OCI-LY1 (cell line): ENCODE data around the gene PTGIR.

Source experiments
- H2AFZ ChIP-seq: fragments of 200-600 bp; sonication (generic), shearing (Covaris generic); 2 replicates; pipeline ENCODE4 v1.6.0; 2014; ENCODE audit warnings: antibody characterized with exemption, mild to moderate bottlenecking, low read length
- H3F3A ChIP-seq: fragments of 200-600 bp; sonication (generic), shearing (Covaris generic); 2 replicates; pipeline ENCODE4 v1.6.0; 2014; ENCODE audit warnings: mild to moderate bottlenecking, antibody characterized with exemption, low read length, moderate library complexity; ENCODE audit not compliant: insufficient read depth
- H3K27ac ChIP-seq: fragments of 200-600 bp; sonication (generic); 2 replicates; pipeline ENCODE4 v1.5.1; 2014; ENCODE audit warnings: low read length, mixed run types, mild to moderate bottlenecking, low read depth; ENCODE audit not compliant: poor library complexity, severe bottlenecking
- H3K27me3 ChIP-seq: fragments of 200-600 bp; sonication (generic); 2 replicates; pipeline ENCODE4 v1.6.0; 2014; ENCODE audit warnings: antibody characterized with exemption, mild to moderate bottlenecking, low read length, moderate library complexity; ENCODE audit not compliant: insufficient read depth
- H3K36me3 ChIP-seq: fragments of 200-600 bp; sonication (generic); 2 replicates; pipeline ENCODE4 v1.6.1; 2014; ENCODE audit warnings: mild to moderate bottlenecking, antibody characterized with exemption, low read length, moderate library complexity, mixed read lengths; ENCODE audit not compliant: insufficient read depth
- H3K4me1 ChIP-seq: fragments of 200-600 bp; sonication (generic); 2 replicates; pipeline ENCODE4 v1.5.1; 2014; ENCODE audit warnings: mild to moderate bottlenecking, low read length, moderate library complexity; ENCODE audit not compliant: insufficient read depth, severe bottlenecking
- H3K4me2 ChIP-seq: fragments of 200-600 bp; sonication (generic), shearing (Covaris generic); 2 replicates; pipeline ENCODE4 v1.6.1; 2014; ENCODE audit warnings: low read length
- H3K4me3 ChIP-seq: fragments of 200-600 bp; sonication (generic); 2 replicates; pipeline ENCODE4 v1.5.1; 2014; ENCODE audit warnings: low read length, low read depth, mild to moderate bottlenecking, mixed read lengths; ENCODE audit not compliant: poor library complexity, severe bottlenecking
- H3K79me2 ChIP-seq: fragments of 200-600 bp; shearing (Covaris generic); 2 replicates; pipeline ENCODE4 v1.6.1; 2016; ENCODE audit warnings: mixed run types, low read length, mixed read lengths; ENCODE audit not compliant: insufficient read depth
- H3K9ac ChIP-seq: fragments of 200-600 bp; sonication (generic), shearing (Covaris generic); 2 replicates; pipeline ENCODE4 v1.6.1; 2014; ENCODE audit warnings: mild to moderate bottlenecking, low read length, mixed read lengths
- H3K9me2 ChIP-seq: fragments of 200-600 bp; sonication (generic), shearing (Covaris generic); 2 replicates; pipeline ENCODE4 v1.6.1; 2014; ENCODE audit warnings: low read depth, mild to moderate bottlenecking, low read length, mixed read lengths
- H3K9me3 ChIP-seq: fragments of 200-600 bp; shearing (Covaris generic); 2 replicates; pipeline ENCODE4 v1.6.1; 2014; ENCODE audit warnings: low read length, mixed read lengths
- H4K20me1 ChIP-seq: fragments of 200-600 bp; sonication (generic), shearing (Covaris generic); 2 replicates; pipeline ENCODE4 v1.6.0; 2016; ENCODE audit warnings: mild to moderate bottlenecking, low read length; ENCODE audit not compliant: insufficient read depth
- EZH2 ChIP-seq: fragments of 200-600 bp; sonication (generic), shearing (Covaris generic); IDR thresholded peaks from 2 replicates; pipeline ENCODE4 v1.8.0; 2017; ENCODE audit warnings: borderline replicate concordance, mixed run types, mild to moderate bottlenecking, antibody characterized with exemption, low read length, moderate library complexity, mixed read lengths
- TF ChIP-seq, protein P1 (sequence below): fragments of 200-600 bp; sonication (generic), shearing (Covaris generic); IDR thresholded peaks from 2 replicates; pipeline ENCODE4 v1.5.1; 2017; ENCODE audit warnings: mild to moderate bottlenecking, antibody characterized with exemption, low read length, moderate library complexity, mixed read lengths

PTGIR gene

GRCh38 chr19:46607448-46607841, 17.4 kb downstream of the PTGIR start:
- Histone ChIP-seq H3K27ac (no peak overlapping the region), H3K9me3 (no peaks in the 10 kb centered on the region), H3K36me3 (peaks cover 56% of the 10 kb centered on the region), H4K20me1 (no peaks in the 10 kb centered on the region), H3K4me2 (no peak overlapping the region), H2AFZ (no peak overlapping the region), H3K79me2 (peaks cover 9% of the 10 kb centered on the region; the same call in 1 of the 2 replicates), H3K4me3 (no peak overlapping the region), H3F3A (no peaks in the 10 kb centered on the region; the same call in 1 of the 2 replicates), H3K27me3 (no peaks in the 10 kb centered on the region), H3K4me1 (peaks cover 28% of the 10 kb centered on the region), H3K9me2 (no peaks in the 10 kb centered on the region), H3K9ac (no peak overlapping the region)
- TF ChIP-seq, protein P1, sequence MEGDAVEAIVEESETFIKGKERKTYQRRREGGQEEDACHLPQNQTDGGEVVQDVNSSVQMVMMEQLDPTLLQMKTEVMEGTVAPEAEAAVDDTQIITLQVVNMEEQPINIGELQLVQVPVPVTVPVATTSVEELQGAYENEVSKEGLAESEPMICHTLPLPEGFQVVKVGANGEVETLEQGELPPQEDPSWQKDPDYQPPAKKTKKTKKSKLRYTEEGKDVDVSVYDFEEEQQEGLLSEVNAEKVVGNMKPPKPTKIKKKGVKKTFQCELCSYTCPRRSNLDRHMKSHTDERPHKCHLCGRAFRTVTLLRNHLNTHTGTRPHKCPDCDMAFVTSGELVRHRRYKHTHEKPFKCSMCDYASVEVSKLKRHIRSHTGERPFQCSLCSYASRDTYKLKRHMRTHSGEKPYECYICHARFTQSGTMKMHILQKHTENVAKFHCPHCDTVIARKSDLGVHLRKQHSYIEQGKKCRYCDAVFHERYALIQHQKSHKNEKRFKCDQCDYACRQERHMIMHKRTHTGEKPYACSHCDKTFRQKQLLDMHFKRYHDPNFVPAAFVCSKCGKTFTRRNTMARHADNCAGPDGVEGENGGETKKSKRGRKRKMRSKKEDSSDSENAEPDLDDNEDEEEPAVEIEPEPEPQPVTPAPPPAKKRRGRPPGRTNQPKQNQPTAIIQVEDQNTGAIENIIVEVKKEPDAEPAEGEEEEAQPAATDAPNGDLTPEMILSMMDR = no peak
- no peak for TF ChIP-seq EZH2

- peaks cover 15% of the 10 kb centered on the region for H3K79me2 ChIP-seq
- no peak overlapping the region for H3K9ac ChIP-seq
- no peak overlapping the region for H2AFZ ChIP-seq
- no peaks in the 10 kb centered on the region for H3F3A ChIP-seq
- H3K9me3 ChIP-seq = no peaks in the 10 kb centered on the region
- H3K27me3 ChIP-seq = no peaks in the 10 kb centered on the region
- peaks cover 26% of the 10 kb centered on the region for H3K4me1 ChIP-seq
- no peaks in the 10 kb centered on the region for H3K9me2 ChIP-seq
- H3K4me2 ChIP-seq = no peak overlapping the region
- H4K20me1 ChIP-seq = no peaks in the 10 kb centered on the region
- peaks cover 56% of the 10 kb centered on the region for H3K36me3 ChIP-seq
- TF ChIP-seq, protein P1 = no peak
- no peak for TF ChIP-seq EZH2
- H3K4me3 ChIP-seq = no peak overlapping the region
- no peak overlapping the region for H3K27ac ChIP-seq
Measured at GRCh38 chr19:46606681-46607447, 18.0 kb downstream of the PTGIR start.

DNA sequence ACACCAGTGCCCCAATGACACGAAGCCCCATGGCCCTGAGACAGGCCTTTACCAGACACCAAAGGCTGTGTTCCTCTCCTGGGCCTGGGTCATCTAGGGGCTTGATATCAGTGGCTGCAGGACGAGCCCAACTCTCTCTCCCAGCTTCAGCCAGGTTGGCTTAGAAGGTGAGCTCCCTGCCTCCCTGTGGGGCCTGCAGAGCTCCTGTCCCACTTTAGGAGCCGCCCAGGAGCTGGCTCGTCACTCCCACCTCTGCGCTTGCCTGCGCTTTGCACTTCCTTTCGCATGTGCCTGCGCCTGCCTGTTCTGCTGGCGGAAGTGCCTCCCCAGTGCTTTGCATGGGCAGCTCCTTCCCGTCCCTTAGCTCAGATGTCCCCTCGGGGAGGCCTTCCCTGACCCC, 18.9 kb downstream of the PTGIR start:
- peaks cover 21% of the 10 kb centered on the region for H3K4me1 ChIP-seq
- H2AFZ ChIP-seq = no peak overlapping the region
- H3K27me3 ChIP-seq = no peaks in the 10 kb centered on the region
- H3K79me2 ChIP-seq = peaks cover 21% of the 10 kb centered on the region
- no peaks in the 10 kb centered on the region for H3K9me3 ChIP-seq
- no peaks in the 10 kb centered on the region for H3K9me2 ChIP-seq
- H3K4me2 ChIP-seq = no peak overlapping the region
- no peaks in the 10 kb centered on the region for H3F3A ChIP-seq
- H4K20me1 ChIP-seq = no peaks in the 10 kb centered on the region
- no peak overlapping the region for H3K4me3 ChIP-seq
- H3K9ac ChIP-seq = no peak overlapping the region
- TF ChIP-seq EZH2 = no peak
- TF ChIP-seq, protein P1 = no peak
- peaks cover 56% of the 10 kb centered on the region for H3K36me3 ChIP-seq
- H3K27ac ChIP-seq = no peak overlapping the region
